AG04449 (cell line): ENCODE measurements around the gene SUMO3.
A peak's percentile ranks its signal among the peaks of the same experiment; 100 is the strongest.

Experiments used
- CTCF ChIA-PET: fragments of 350-600 bp; formaldehyde crosslinking; extraction: SDS; loops from one replicate; lab custom pipeline; 2021; ENCODE audit warnings: antibody characterized with exemption; lab: Yijun Ruan, JAX
- POLR2A ChIA-PET: fragments of 400-600, 350-600 bp; formaldehyde crosslinking; extraction: SDS; loops from one replicate; lab custom pipeline; 2020; ENCODE audit warnings: antibody characterized with exemption, inconsistent platforms; lab: Yijun Ruan, JAX
- DNase-seq: peaks from one replicate; pipeline ENCODE4 v3.0.0-alpha.2; 2010; ENCODE audit warnings: low read depth, low spot score
- H3K4me3 ChIP-seq: 2 replicates; pipeline ENCODE4 v1.5.1; 2011; ENCODE audit warnings: low read depth, mild to moderate bottlenecking, control low read depth, low read length
- TF ChIP-seq, protein P1 (sequence below): IDR thresholded peaks from one replicate; pipeline ENCODE4 v1.5.1; 2011; ENCODE audit warnings: mild to moderate bottlenecking, moderate library complexity, low read length, control low read depth, inconsistent platforms; ENCODE audit not compliant: insufficient read depth; ENCODE audit errors: missing control alignments

SUMO3 gene

DNA sequence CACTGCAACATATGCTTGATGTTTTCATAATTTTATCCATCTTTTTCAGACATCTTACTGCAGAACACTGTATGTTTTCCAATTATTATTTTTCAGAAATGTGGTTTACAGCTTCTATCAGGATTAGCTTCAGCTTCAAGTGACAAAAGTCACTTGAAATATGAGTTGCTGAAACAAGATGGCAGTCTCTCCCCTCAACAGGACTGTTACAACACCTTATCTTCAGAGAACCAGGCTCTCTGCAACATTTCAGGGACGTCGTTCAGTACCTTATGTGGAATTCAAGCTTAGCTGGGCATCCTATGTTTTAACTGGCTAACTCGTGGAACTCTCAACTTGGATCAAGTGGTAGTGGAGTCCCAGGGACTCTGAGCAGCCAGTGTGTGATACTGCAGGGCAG is 14.2 kb downstream of the SUMO3 start:
- POLR2A ChIA-PET: interaction anchor here (0.6 kb wide), 1 partner anchor 27 kb away, joined by 3 read pairs; no protein-coding TSS in a partner anchor
- TF ChIP-seq, protein P1, sequence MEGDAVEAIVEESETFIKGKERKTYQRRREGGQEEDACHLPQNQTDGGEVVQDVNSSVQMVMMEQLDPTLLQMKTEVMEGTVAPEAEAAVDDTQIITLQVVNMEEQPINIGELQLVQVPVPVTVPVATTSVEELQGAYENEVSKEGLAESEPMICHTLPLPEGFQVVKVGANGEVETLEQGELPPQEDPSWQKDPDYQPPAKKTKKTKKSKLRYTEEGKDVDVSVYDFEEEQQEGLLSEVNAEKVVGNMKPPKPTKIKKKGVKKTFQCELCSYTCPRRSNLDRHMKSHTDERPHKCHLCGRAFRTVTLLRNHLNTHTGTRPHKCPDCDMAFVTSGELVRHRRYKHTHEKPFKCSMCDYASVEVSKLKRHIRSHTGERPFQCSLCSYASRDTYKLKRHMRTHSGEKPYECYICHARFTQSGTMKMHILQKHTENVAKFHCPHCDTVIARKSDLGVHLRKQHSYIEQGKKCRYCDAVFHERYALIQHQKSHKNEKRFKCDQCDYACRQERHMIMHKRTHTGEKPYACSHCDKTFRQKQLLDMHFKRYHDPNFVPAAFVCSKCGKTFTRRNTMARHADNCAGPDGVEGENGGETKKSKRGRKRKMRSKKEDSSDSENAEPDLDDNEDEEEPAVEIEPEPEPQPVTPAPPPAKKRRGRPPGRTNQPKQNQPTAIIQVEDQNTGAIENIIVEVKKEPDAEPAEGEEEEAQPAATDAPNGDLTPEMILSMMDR: no peak
- CTCF ChIA-PET: interaction anchor here (0.7 to 4.3 kb wide), 6 partner anchors 10 to 335 kb away, joined by 3 to 26 read pairs (median 6); no protein-coding TSS in a partner anchor
- no peak for DNase-seq
- H3K4me3 ChIP-seq: no peak overlapping the region; the same call in 1 of the 2 replicates

DNA sequence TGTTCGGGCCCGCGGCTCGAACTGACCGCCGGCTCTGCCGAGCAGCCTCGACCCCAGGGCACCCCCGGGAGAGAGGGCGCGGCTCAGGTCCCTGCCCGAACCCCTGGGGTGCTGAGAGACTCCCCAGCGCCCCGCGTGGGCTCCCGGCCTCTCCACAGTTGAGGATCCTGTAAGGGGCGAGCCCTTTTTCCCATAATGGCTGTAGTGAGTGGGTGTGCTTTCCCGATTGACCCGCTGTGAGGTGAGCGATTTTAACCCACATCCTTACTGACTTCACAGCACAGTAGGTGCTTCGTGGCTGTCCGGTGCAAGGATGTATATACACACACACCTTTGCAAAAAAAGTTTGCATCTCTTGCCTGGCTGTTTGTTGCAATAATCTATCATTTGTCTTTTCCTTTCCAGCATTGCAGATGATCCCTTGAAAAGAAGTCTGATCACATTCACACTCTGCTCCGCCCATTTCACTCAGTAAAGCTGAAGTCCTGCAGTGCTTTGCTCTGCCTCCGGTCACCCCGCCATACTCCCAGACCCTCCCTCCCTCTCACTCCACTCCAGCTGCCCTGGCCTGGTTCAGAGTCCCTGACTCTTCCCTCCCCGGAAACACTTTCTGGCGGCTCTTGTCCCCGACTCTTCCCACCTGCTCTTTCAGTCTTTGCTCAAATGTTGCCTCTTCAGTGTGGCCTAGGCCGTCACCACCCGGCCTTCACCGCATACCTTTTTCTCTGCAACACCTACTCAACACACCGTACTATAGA is 15.3 kb downstream of the SUMO3 start:
- TF ChIP-seq, protein P1: no peak
- DNase-seq: no peak
- POLR2A ChIA-PET: interaction anchor here (1.0 to 1.5 kb wide), 3 partner anchors 9 to 125 kb away, joined by 4 to 12 read pairs (median 9); partner anchors contain the start of gene PTTG1IP
- CTCF ChIA-PET: interaction anchor here (0.6 to 5.6 kb wide), 7 partner anchors 9 to 130 kb away, joined by 3 to 52 read pairs (median 5); no protein-coding TSS in a partner anchor
- peak overlapping the region; percentile 93 for H3K4me3 ChIP-seq

DNA sequence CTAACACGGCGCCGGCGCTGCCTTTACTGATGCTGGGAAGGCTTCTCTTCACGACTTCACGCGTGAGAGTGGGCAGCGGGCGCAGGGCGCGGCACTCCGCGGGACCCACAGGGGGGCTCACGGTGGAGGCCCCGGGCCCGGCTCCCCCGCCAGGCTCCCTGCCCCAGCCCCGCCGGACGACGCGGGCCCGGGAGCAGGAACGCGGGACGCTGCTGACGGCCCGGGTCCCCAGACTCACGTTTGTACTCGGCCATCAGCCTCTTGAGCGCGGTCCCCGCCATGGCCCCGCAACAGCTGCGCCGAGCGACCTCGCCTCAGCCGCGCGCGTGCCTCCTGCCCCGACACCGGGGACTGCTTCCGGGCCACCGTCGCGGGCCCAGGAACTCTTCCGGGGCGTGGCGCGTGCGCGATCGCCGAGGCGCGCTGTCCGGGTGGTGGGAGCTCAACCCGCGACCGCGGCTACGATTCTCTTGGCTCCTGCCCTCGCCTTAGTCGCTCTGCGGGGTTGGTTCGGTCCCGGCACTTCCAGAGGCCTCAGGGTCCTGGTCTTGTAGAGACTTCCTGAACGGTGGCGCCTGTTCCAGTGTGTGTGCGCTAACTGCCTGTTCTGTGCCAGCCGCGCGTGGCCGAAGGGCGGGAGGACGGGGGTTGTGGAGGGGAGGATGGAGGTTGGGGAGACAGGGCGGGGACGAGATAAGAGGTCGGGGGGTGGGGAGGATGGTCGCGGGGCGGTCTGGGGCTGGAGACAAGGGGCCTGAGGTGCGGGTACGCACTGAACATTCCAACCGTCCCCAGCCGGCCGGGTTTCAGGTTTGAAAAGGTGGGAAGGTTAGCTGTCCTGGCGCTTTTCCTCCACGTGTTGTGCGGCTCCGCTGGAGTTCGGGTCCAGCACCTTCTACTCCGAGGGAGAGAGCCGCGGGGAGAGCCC is 16.1 kb downstream of the SUMO3 start, which contains the start of gene UBE2G2:
UBE2G2 (minus strand) TSS at position 353 of the 928 bp plus-strand sequence; CDS start at position 281, 72 bp downstream.
- TF ChIP-seq, protein P1: no peak
- no peak for DNase-seq
- peak within 1 kb of the TSS; percentile 93 for H3K4me3 ChIP-seq
- ChIA-PET CTCF (interaction anchor here (0.6 to 5.6 kb wide), 18 partner anchors 8 to 336 kb away, joined by 3 to 52 read pairs (median 4); no protein-coding TSS in a partner anchor), POLR2A (interaction anchor here (1.0 to 1.5 kb wide), 3 partner anchors 9 to 126 kb away, joined by 4 to 12 read pairs (median 9); partner anchors contain the start of gene PTTG1IP)

DNA sequence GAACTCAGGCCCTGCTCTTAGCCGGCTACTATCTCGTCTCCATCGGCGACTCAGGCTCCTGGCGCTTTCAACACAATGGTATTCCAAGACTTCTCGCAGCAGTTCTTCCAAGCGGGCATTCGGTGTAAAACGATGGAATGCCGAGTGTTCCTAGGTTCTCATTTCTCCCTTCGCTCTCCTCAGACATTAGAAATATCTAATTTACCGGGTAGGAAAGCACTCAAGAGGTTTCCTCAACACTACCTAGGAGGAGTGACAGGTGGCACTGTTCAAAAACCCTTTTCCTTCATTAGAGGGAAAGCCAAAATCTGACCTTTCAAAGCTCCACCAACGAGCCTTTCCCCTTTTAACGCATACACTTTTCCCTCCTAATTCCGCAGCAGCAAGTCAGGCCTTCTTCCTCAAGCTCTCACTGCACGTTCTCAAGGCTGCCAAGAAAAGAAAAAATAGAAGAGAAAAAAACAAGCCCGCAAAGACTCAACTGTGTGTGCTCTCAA is 16.8 kb downstream of the SUMO3 start:
- no peak for DNase-seq

DNA sequence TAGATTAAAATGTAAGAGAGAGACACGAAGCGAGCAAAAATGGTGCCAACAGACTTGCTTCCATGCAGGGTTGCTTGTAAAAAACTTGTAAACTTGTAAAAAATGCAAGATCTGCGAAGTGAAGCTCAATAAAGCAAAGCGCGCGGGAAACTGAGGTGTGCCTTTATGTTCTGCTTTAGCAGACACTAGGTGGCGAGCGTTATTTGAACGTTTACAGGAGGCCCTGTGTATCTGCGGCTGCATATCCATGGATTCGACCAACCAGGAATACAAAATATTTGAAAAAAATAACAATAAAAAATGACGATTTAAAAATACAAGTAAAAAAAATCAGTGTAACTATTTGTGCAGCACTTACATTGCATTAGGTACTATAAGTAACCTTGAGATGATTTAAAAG is 17.8 kb downstream of the SUMO3 start:
- TF ChIP-seq, protein P1: peak; percentile 27

More for the DNA sequence above, 16.8 kb downstream of the SUMO3 start:
- POLR2A ChIA-PET: interaction anchor here (1.0 to 1.5 kb wide), 3 partner anchors 8 to 126 kb away, joined by 4 to 12 read pairs (median 9); partner anchors contain the start of gene PTTG1IP
- TF ChIP-seq, protein P1: no peak
- CTCF ChIA-PET: interaction anchor here (0.7 to 5.6 kb wide), 22 partner anchors 8 to 336 kb away, joined by 3 to 52 read pairs (median 4); partner anchors contain the start of gene PTTG1IP
- H3K4me3 ChIP-seq: peak overlapping the region; percentile 93

More for the DNA sequence above, 17.8 kb downstream of the SUMO3 start:
- ChIA-PET POLR2A (interaction anchor here (1.1 kb wide), 1 partner anchor 74 kb away, joined by 3 read pairs; the partner anchor contains the start of gene PTTG1IP), CTCF (interaction anchor here (1.0 to 5.6 kb wide), 19 partner anchors 8 to 338 kb away, joined by 3 to 52 read pairs (median 6); partner anchors contain the start of gene PTTG1IP)
- H3K4me3 ChIP-seq: peak overlapping the region; percentile 93
- no peak for DNase-seq
